Muscle of leg (tissue), 11 donors: ENCODE results near the gene IL19. TPM values are rescaled to one million over a fixed set of nuclear protein-coding genes. Genes with fewer than 3 reads are reported as not detected.

Source experiments
- DNase-seq: peaks from one replicate; pipeline ENCODE4 v3.0.0; 2013
- H3K27ac ChIP-seq: one replicate; pipeline ENCODE4 v1.5.1; 2013; ENCODE audit warnings: mild to moderate bottlenecking, low read length, control low read depth
- H3K27me3 ChIP-seq: one replicate; pipeline ENCODE4 v1.6.1; 2013; ENCODE audit warnings: low read length; ENCODE audit not compliant: control insufficient read depth, insufficient read depth
- H3K36me3 ChIP-seq: one replicate; pipeline ENCODE4 v1.6.1; 2013; ENCODE audit warnings: low read length; ENCODE audit not compliant: control insufficient read depth, insufficient read depth
- H3K4me1 ChIP-seq: one replicate; pipeline ENCODE4 v1.6.1; 2013; ENCODE audit warnings: low read length; ENCODE audit not compliant: control insufficient read depth, insufficient read depth
- H3K4me3 ChIP-seq: one replicate; pipeline ENCODE4 v1.5.1; 2013; ENCODE audit warnings: low read length, control low read depth
- H3K9me3 ChIP-seq: replicated peaks from 2 replicates; pipeline ENCODE4 v1.6.1; 2013; ENCODE audit warnings: low read depth, low read length; ENCODE audit not compliant: control insufficient read depth
- WGBS: methylation state at CpG from one replicate; pipeline ENCODE4 v1.1.5; 2013; ENCODE audit warnings: missing lambda C conversion rate; ENCODE audit not compliant: insufficient coverage; 5-methylcytosine and 5-hydroxymethylcytosine counted together
- polyA plus RNA-seq, 8 donors: library from polyadenylated mRNA; unstranded; fragments of 120-200 nt; gene quantifications; one replicate each; pipeline versions ENCODE4 v1.2.1 to v1.2.3, GENCODE V29; 2013; ENCODE audit warnings: inconsistent platforms in 1 of 8, low replicate concordance in 1 of 8; ENCODE audit not compliant: insufficient read length in 8 of 8, insufficient read depth in 1 of 8
- total RNA-seq: library from RNA; stranded (reverse); fragments of 120-200 nt; gene quantifications from one replicate; pipeline ENCODE4 v1.2.4, GENCODE V29; 2013

IL19 gene
- total and polyA plus RNA-seq, 9 donors = not detected

- no peak for DNase-seq
- WGBS = 78% methylated on average over 5 of the region's 6 CpGs
- H3K4me1 ChIP-seq = peaks cover 3% of the 10 kb centered on the region
- H3K4me3 ChIP-seq = no peak overlapping the region
- no peaks in the 10 kb centered on the region for H3K36me3 ChIP-seq
- no peak overlapping the region for H3K27ac ChIP-seq
- H3K9me3 ChIP-seq = no peaks in the 10 kb centered on the region
- H3K27me3 ChIP-seq = peaks cover 3% of the 10 kb centered on the region
These were observed 58.7 kb downstream of the IL19 start for GRCh38 chr1:206829282-206829681.

GRCh38 chr1:206829875-206830274, 59.3 kb downstream of the IL19 start:
- Histone ChIP-seq H3K27me3 (peaks cover 3% of the 10 kb centered on the region), H3K4me3 (no peak overlapping the region), H3K4me1 (peaks cover 3% of the 10 kb centered on the region), H3K27ac (no peak overlapping the region), H3K36me3 (no peaks in the 10 kb centered on the region), H3K9me3 (no peaks in the 10 kb centered on the region)
- WGBS = no CpG with 5 or more reads among the region's 2 CpGs
- DNase-seq = no peak

GRCh38 chr1:206831650-206832049, 61.1 kb downstream of the IL19 start:
- Histone ChIP-seq H3K4me1 (peaks cover 6% of the 10 kb centered on the region), H3K9me3 (no peaks in the 10 kb centered on the region), H3K36me3 (no peaks in the 10 kb centered on the region), H3K4me3 (no peak overlapping the region), H3K27ac (no peak overlapping the region), H3K27me3 (peaks cover 3% of the 10 kb centered on the region)
- WGBS = 81% methylated on average over 3 of the region's 4 CpGs
- DNase-seq = no peak

DNA sequence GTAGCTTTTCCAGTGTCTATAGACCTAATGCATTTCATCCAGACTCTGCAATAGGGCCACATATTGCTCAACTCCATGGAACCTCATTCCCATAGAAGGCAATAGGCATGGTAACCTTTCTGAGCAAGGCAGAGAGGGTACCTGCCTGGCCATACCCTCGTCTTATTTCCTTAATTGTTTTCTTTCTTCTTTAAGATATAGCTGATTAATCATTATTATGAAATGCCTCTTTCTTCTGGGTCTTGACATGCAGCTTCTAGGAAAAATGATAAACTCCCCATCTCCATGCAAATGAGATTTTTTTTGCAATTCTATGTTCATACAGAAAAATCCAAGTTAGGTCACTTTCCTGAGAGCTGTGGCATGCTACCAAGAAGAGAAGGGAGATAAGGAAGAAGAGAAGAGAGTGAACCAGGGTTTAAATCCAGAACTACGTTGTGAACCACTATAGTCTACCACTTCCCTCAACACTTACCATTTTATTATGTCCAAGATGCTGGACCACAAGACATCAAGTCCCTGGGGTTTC, 61.8 kb downstream of the IL19 start:
- 40% methylated on average over 1 of the region's 2 CpGs for WGBS
- Histone ChIP-seq H3K27ac (no peak overlapping the region), H3K4me3 (no peak overlapping the region), H3K36me3 (no peaks in the 10 kb centered on the region), H3K27me3 (peaks cover 3% of the 10 kb centered on the region), H3K9me3 (no peaks in the 10 kb centered on the region), H3K4me1 (peaks cover 6% of the 10 kb centered on the region)
- DNase-seq = no peak

DNA sequence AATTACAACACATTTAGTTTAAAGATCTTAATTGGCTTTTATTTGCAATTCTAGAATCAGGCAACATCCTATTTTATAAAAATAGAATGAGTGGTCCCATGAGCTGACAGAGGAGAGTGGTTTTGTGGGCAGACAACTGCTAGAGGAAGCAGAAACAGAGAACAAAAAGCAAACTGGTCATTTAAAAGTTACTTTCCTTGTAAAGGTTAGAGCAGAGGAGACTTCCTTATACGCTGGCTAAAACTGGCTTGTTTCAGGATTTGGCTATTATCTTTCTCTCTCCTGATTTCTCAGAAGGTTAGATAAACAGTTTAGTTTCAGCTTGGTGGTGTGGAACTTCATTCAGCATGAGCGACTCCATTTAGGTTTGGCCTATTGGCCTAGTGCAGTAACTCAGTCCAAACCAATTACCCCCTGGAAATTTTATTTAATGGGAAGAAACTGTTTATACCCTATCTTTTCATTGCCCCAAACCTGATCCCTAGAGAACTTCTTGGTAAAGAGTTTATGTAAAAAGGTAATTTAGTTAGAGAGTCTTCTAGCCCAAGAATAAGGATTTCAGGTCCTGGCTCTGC, 62.6 kb downstream of the IL19 start:
- WGBS = no CpG with 5 or more reads among the region's 2 CpGs
- peaks cover 6% of the 10 kb centered on the region for H3K4me1 ChIP-seq

GRCh38 chr1:206833801-206834200, 63.2 kb downstream of the IL19 start:
- Histone ChIP-seq H3K4me3 (no peak overlapping the region), H3K4me1 (peaks cover 6% of the 10 kb centered on the region), H3K27ac (no peak overlapping the region), H3K36me3 (no peaks in the 10 kb centered on the region), H3K27me3 (peaks cover 3% of the 10 kb centered on the region), H3K9me3 (no peaks in the 10 kb centered on the region)
- DNase-seq = no peak
- WGBS = 51% methylated on average over 2 of the region's 2 CpGs

More for the DNA sequence above, 62.6 kb downstream of the IL19 start:
- Histone ChIP-seq H3K9me3 (no peaks in the 10 kb centered on the region), H3K36me3 (no peaks in the 10 kb centered on the region), H3K4me3 (no peak overlapping the region), H3K27ac (no peak overlapping the region), H3K27me3 (peaks cover 3% of the 10 kb centered on the region)
- peak; percentile 38 for DNase-seq

GRCh38 chr1:206834217-206834616, 63.6 kb downstream of the IL19 start:
- no peak overlapping the region for H3K27ac ChIP-seq
- peaks cover 6% of the 10 kb centered on the region for H3K4me1 ChIP-seq
- no peaks in the 10 kb centered on the region for H3K36me3 ChIP-seq
- no CpG with 5 or more reads among the region's 6 CpGs for WGBS
- DNase-seq = no peak
- H3K27me3 ChIP-seq = peaks cover 3% of the 10 kb centered on the region
- H3K4me3 ChIP-seq = no peak overlapping the region
- H3K9me3 ChIP-seq = no peaks in the 10 kb centered on the region

GRCh38 chr1:206834711-206835110, 64.1 kb downstream of the IL19 start:
- peak; percentile 61 for DNase-seq
- no peaks in the 10 kb centered on the region for H3K9me3 ChIP-seq
- H3K36me3 ChIP-seq = no peaks in the 10 kb centered on the region
- peaks cover 6% of the 10 kb centered on the region for H3K4me1 ChIP-seq
- no peak overlapping the region for H3K4me3 ChIP-seq
- H3K27ac ChIP-seq = no peak overlapping the region
- H3K27me3 ChIP-seq = no peaks in the 10 kb centered on the region
- WGBS = 38% methylated on average over 1 of the region's 3 CpGs

DNA sequence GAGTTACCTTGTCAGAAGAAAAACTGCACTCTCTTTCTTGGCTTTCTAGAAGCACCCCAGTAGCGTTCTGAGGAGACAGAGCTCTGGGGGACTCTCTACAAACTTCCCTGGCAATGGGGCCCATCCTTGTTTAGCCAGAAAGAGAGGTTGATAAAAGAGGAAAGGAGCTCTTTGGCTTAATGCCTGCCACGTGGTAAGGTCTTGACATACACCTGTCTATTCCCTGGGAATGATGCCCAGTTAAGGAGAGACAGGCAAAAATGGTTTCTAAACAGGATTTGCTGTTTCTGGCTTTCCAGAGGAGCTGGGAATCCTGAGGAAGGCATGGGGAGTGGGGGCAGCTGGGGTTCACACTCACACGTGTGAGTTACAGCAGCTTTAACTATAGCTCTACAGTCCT, 64.6 kb downstream of the IL19 start:
- Histone ChIP-seq H3K4me1 (peaks cover 6% of the 10 kb centered on the region), H3K27me3 (no peaks in the 10 kb centered on the region), H3K27ac (no peak overlapping the region), H3K4me3 (no peak overlapping the region), H3K9me3 (no peaks in the 10 kb centered on the region), H3K36me3 (no peaks in the 10 kb centered on the region)
- 20% methylated on average over 2 of the region's 3 CpGs for WGBS
- DNase-seq = no peak

GRCh38 chr1:206836111-206836510, 65.5 kb downstream of the IL19 start:
- H3K4me3 ChIP-seq = no peak overlapping the region
- no peaks in the 10 kb centered on the region for H3K36me3 ChIP-seq
- no peak for DNase-seq
- no peak overlapping the region for H3K27ac ChIP-seq
- no peaks in the 10 kb centered on the region for H3K27me3 ChIP-seq
- H3K4me1 ChIP-seq = peaks cover 6% of the 10 kb centered on the region
- no CpG with 5 or more reads among the region's 2 CpGs for WGBS
- H3K9me3 ChIP-seq = no peaks in the 10 kb centered on the region
